Muscle of leg (tissue), 11 donors: ENCODE measurements around the gene PATL2. TPM values are rescaled to one million over a fixed set of nuclear protein-coding genes. Genes with fewer than 3 reads are reported as not detected.

Experiments
- DNase-seq: peaks from one replicate; pipeline ENCODE4 v3.0.0; 2013
- H3K27ac ChIP-seq: one replicate; pipeline ENCODE4 v1.5.1; 2013; ENCODE audit warnings: mild to moderate bottlenecking, low read length, control low read depth
- H3K27me3 ChIP-seq: one replicate; pipeline ENCODE4 v1.6.1; 2013; ENCODE audit warnings: low read length; ENCODE audit not compliant: control insufficient read depth, insufficient read depth
- H3K36me3 ChIP-seq: one replicate; pipeline ENCODE4 v1.6.1; 2013; ENCODE audit warnings: low read length; ENCODE audit not compliant: control insufficient read depth, insufficient read depth
- H3K4me1 ChIP-seq: one replicate; pipeline ENCODE4 v1.6.1; 2013; ENCODE audit warnings: low read length; ENCODE audit not compliant: control insufficient read depth, insufficient read depth
- H3K4me3 ChIP-seq: one replicate; pipeline ENCODE4 v1.5.1; 2013; ENCODE audit warnings: low read length, control low read depth
- H3K9me3 ChIP-seq: replicated peaks from 2 replicates; pipeline ENCODE4 v1.6.1; 2013; ENCODE audit warnings: low read depth, low read length; ENCODE audit not compliant: control insufficient read depth
- WGBS: methylation state at CpG from one replicate; pipeline ENCODE4 v1.1.5; 2013; ENCODE audit warnings: missing lambda C conversion rate; ENCODE audit not compliant: insufficient coverage; 5-methylcytosine and 5-hydroxymethylcytosine counted together
- polyA plus RNA-seq, 8 donors: library from polyadenylated mRNA; unstranded; fragments of 120-200 nt; gene quantifications; one replicate each; pipeline versions ENCODE4 v1.2.1 to v1.2.3, GENCODE V29; 2013; ENCODE audit warnings: inconsistent platforms in 1 of 8, low replicate concordance in 1 of 8; ENCODE audit not compliant: insufficient read length in 8 of 8, insufficient read depth in 1 of 8
- total RNA-seq: library from RNA; stranded (reverse); fragments of 120-200 nt; gene quantifications from one replicate; pipeline ENCODE4 v1.2.4, GENCODE V29; 2013

PATL2 gene
- total and polyA plus RNA-seq, 9 donors, result 0.58 to 1.2 (median 0.89) TPM

GRCh38 chr15:44667039-44667360 lies 44.1 kb downstream of the PATL2 start:
- Histone ChIP-seq H3K4me1 (peaks cover 10% of the 10 kb centered on the region), H3K9me3 (no peaks in the 10 kb centered on the region), H3K27me3 (peaks cover 4% of the 10 kb centered on the region), H3K36me3 (no peaks in the 10 kb centered on the region), H3K4me3 (no peak overlapping the region), H3K27ac (no peak overlapping the region)
- DNase-seq, result no peak
- 67% methylated on average over 2 of the region's 3 CpGs for WGBS

GRCh38 chr15:44666210-44667038 lies 44.7 kb downstream of the PATL2 start:
- peaks cover 4% of the 10 kb centered on the region for H3K27me3 ChIP-seq
- peak overlapping the region; percentile 35 for H3K27ac ChIP-seq
- H3K36me3 ChIP-seq, result no peaks in the 10 kb centered on the region
- WGBS, result no CpG with 5 or more reads among the region's 5 CpGs
- no peaks in the 10 kb centered on the region for H3K9me3 ChIP-seq
- DNase-seq, result no peak
- H3K4me1 ChIP-seq, result peaks cover 13% of the 10 kb centered on the region
- H3K4me3 ChIP-seq, result no peak overlapping the region

GRCh38 chr15:44663410-44664308 lies 47.5 kb downstream of the PATL2 start, which contains the start of gene SPG11:
SPG11 (minus strand) TSS chr15:44663662; CDS start chr15:44663647, 15 bp downstream.
- no peaks in the 10 kb centered on the region for H3K9me3 ChIP-seq
- H3K4me3 ChIP-seq, result peak within 1 kb of the TSS; percentile 98
- H3K36me3 ChIP-seq, result peaks cover 11% of the 10 kb centered on the region
- WGBS, result 7% methylated on average over 53 of the region's 53 CpGs
- H3K27me3 ChIP-seq, result peaks cover 2% of the 10 kb centered on the region
- peak within 1 kb of the TSS; percentile 96 for H3K27ac ChIP-seq
- peaks cover 13% of the 10 kb centered on the region for H3K4me1 ChIP-seq
- peak; percentile 99 for DNase-seq

DNA sequence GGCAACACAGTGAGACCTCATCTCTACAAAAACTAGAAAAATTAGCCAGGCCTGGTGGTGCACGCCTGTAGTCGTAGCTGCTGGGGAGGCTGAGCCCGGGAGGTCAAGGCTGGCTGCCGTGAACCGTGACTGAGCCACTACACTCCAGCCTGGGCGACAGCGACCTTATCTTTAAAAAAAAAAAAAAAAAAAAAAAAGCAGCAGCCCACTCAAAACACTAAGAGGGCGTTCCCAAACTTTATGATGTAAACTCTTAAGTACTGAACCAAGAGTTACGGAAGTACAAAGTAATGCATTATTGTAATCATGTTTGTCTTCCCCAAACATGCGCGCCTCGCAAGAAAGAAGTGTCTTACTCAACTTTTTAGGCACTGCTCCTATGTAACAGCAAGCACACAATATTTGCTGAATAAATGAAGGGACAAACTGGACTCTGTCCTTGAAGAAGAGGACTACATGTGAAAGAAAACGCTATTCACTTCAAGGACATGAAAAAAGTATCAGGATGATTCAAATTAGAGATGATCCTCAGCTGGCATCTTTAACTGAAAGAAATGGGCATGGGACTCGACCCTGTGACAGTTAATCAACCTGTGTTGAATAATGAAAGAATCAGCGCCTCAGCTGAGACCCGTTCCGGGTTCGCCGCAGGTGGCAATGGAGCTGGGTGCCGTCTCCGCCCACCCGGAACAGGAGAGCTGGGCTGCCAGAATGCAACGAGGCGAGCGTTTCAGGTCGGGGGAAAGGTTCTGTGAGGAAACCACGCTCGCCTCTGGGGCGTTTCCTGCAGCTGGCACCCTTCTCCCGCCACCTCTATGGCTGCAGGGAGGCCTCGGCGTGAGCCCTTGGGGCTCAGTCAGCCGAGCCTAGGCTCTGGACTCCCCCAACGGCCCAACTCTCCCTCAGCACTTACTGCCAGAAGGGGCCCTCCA lies 48.4 kb downstream of the PATL2 start:
- peak overlapping the region; percentile 96 for H3K27ac ChIP-seq
- H3K4me3 ChIP-seq, result peak overlapping the region; percentile 98
- 2% methylated on average over 23 of the region's 34 CpGs for WGBS
- no peaks in the 10 kb centered on the region for H3K27me3 ChIP-seq
- H3K9me3 ChIP-seq, result no peaks in the 10 kb centered on the region
- H3K36me3 ChIP-seq, result peaks cover 14% of the 10 kb centered on the region
- peak; percentile 68 for DNase-seq
- H3K4me1 ChIP-seq, result peaks cover 13% of the 10 kb centered on the region

DNA sequence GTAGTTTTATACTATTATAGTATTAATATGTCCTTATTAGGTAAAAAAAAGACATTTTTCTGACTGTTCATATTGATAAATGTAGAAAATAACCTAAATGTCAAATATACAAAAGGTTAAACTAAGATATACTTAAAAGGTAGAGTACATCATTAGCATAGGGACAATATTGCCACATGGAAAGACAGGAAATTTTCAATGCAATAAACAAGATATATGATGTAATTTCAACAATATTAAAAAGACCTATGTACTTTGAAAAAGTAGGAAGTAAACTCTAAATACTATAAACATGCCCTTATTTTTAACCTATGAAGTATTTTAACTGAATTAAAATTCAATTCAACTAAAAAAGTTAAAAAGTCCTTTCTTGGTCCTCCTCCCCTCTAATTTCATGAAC lies 49.5 kb downstream of the PATL2 start:
- Histone ChIP-seq H3K36me3 (peaks cover 14% of the 10 kb centered on the region), H3K4me3 (no peak overlapping the region), H3K27ac (no peak overlapping the region), H3K4me1 (peaks cover 13% of the 10 kb centered on the region), H3K27me3 (no peaks in the 10 kb centered on the region), H3K9me3 (no peaks in the 10 kb centered on the region)
- no peak for DNase-seq

DNA sequence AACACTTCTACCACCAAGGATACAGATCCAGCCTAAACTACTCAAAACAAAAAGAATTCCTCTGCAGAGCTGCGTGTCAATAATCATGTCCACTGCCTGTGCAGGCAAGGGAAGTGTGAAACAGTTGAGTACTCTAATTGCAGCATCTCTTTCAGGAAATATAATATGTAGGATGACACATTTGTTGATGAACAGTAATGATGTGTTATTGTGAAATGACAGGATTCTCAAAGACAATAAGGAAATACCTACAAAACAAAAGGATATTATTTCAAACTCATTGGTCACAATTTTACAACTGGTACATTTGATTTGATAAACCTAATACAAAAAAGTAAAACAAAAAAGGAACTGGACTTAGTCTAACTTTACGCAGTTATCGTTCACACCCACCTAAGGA lies 52.1 kb downstream of the PATL2 start:
- Histone ChIP-seq H3K27ac (no peak overlapping the region), H3K27me3 (no peaks in the 10 kb centered on the region), H3K9me3 (no peaks in the 10 kb centered on the region), H3K36me3 (peaks cover 26% of the 10 kb centered on the region), H3K4me1 (peaks cover 13% of the 10 kb centered on the region), H3K4me3 (no peak overlapping the region)
- no peak for DNase-seq
- no CpG with 5 or more reads among the region's 3 CpGs for WGBS

- Histone ChIP-seq H3K36me3 (peaks cover 34% of the 10 kb centered on the region), H3K4me3 (no peak overlapping the region), H3K27ac (no peak overlapping the region), H3K9me3 (no peaks in the 10 kb centered on the region), H3K27me3 (no peaks in the 10 kb centered on the region), H3K4me1 (peaks cover 6% of the 10 kb centered on the region)
- no peak for DNase-seq
Observed at GRCh38 chr15:44657378-44657777, 53.7 kb downstream of the PATL2 start.

DNA sequence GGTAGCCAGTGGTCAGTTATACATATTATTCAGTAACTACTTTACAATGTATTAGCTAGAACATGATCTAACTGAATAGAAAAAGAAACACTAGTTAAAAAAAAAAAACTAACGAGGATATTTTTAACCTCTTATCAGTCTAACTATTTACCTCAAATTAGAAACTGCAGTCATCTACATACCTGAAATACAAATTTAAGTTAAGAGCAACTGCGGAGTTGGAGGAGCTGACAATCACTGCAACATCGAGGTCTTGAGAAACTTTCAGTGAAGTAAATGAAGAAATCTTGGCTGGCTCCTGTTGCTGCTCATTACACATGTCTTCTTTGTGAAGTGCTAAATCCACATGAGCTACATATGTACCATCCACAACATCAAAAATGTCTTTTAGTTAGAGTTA lies 54.2 kb downstream of the PATL2 start:
- no peaks in the 10 kb centered on the region for H3K9me3 ChIP-seq
- H3K27ac ChIP-seq, result no peak overlapping the region
- no peaks in the 10 kb centered on the region for H3K27me3 ChIP-seq
- peaks cover 34% of the 10 kb centered on the region for H3K36me3 ChIP-seq
- DNase-seq, result no peak
- no peak overlapping the region for H3K4me3 ChIP-seq
- H3K4me1 ChIP-seq, result peaks cover 2% of the 10 kb centered on the region
- no CpG with 5 or more reads among the region's 3 CpGs for WGBS

- H3K27me3 ChIP-seq, result no peaks in the 10 kb centered on the region
- DNase-seq, result no peak
- peaks cover 38% of the 10 kb centered on the region for H3K36me3 ChIP-seq
- H3K4me1 ChIP-seq, result no peaks in the 10 kb centered on the region
- no peak overlapping the region for H3K4me3 ChIP-seq
- no CpG with 5 or more reads among the region's 1 CpG for WGBS
- H3K9me3 ChIP-seq, result no peaks in the 10 kb centered on the region
- H3K27ac ChIP-seq, result no peak overlapping the region
Observed at GRCh38 chr15:44656298-44656697, 54.8 kb downstream of the PATL2 start.
